CD14-positive monocyte (primary cell): Measurements from ENCODE around the gene PRPF31. TPM values are rescaled to one million over a fixed set of nuclear protein-coding genes. Genes with fewer than 3 reads are reported as not detected.

Experiments
- DNase-seq, 3 donors: peaks; one replicate each; pipeline ENCODE4 v3.0.0-alpha.2; 2011 to 2022
- H2AFZ ChIP-seq: 2 replicates; pipeline ENCODE4 v1.6.0; 2012; ENCODE audit warnings: mild to moderate bottlenecking, low read depth, low read length, inconsistent platforms; ENCODE audit not compliant: insufficient read depth, poor library complexity, severe bottlenecking
- H3K27ac ChIP-seq, 2 donors: 1 replicate in 1 of 2; 2 replicates in 1 of 2; pipeline ENCODE4 v1.5.1; 2012 to 2013; ENCODE audit warnings: low read length in 2 of 2, control low read depth in 1 of 2, inconsistent platforms in 1 of 2, low read depth in 1 of 2, mild to moderate bottlenecking in 1 of 2
- H3K27me3 ChIP-seq, 2 donors: one replicate each; pipeline versions ENCODE4 v1.6.0 to v1.6.1; 2011 to 2013; ENCODE audit warnings: low read length in 2 of 2; ENCODE audit not compliant: control insufficient read depth in 2 of 2, insufficient read depth in 2 of 2
- H3K36me3 ChIP-seq, 2 donors: replicated peaks in 1 of 2; 1 replicate in 1 of 2; 2 replicates in 1 of 2; pipeline versions ENCODE4 v1.5.1 to v1.6.1; 2012 to 2013; ENCODE audit warnings: low read length in 2 of 2, control low read depth in 1 of 2, inconsistent platforms in 1 of 2, mild to moderate bottlenecking in 1 of 2; ENCODE audit not compliant: insufficient read depth in 2 of 2, control insufficient read depth in 1 of 2
- H3K4me1 ChIP-seq, 2 donors: 1 replicate in 1 of 2; 2 replicates in 1 of 2; pipeline versions ENCODE4 v1.5.1 to v1.6.1; 2012 to 2013; ENCODE audit warnings: low read length in 2 of 2, control low read depth in 1 of 2, inconsistent platforms in 1 of 2, mild to moderate bottlenecking in 1 of 2, moderate library complexity in 1 of 2; ENCODE audit not compliant: insufficient read depth in 2 of 2, control insufficient read depth in 1 of 2
- H3K4me2 ChIP-seq: replicated peaks from 2 replicates; pipeline ENCODE3; 2012; ENCODE audit warnings: low read length, moderate library complexity, mild to moderate bottlenecking; ENCODE audit not compliant: poor library complexity, severe bottlenecking; ENCODE audit errors: extremely low read depth
- H3K4me3 ChIP-seq, 3 experiments: fragments of 200-600 bp in 1 of 3; sonication (generic) in 1 of 3; replicated peaks in 1 of 3; 1 replicate in 2 of 3; 2 replicates in 1 of 3; pipeline ENCODE4 v1.5.1; 2011 to 2013; ENCODE audit warnings: low read length in 3 of 3, mild to moderate bottlenecking in 3 of 3, control low read depth in 2 of 3, low read depth in 2 of 3, inconsistent platforms in 1 of 3, moderate library complexity in 1 of 3
- H3K79me2 ChIP-seq: 2 replicates; pipeline ENCODE4 v1.6.0; 2012; ENCODE audit warnings: mild to moderate bottlenecking, control low read depth, inconsistent platforms, low read length, moderate library complexity; ENCODE audit not compliant: insufficient read depth
- H3K9ac ChIP-seq: 2 replicates; pipeline ENCODE4 v1.6.0; 2017; ENCODE audit warnings: low read length, mild to moderate bottlenecking; ENCODE audit not compliant: insufficient read depth, poor library complexity, severe bottlenecking
- H3K9me3 ChIP-seq, 2 donors: replicated peaks in 1 of 2; 1 replicate in 1 of 2; 2 replicates in 1 of 2; pipeline versions ENCODE4 v1.5.1 to v1.6.1; 2012 to 2013; ENCODE audit warnings: low read length in 2 of 2, control low read depth in 1 of 2; ENCODE audit not compliant: control insufficient read depth in 1 of 2, insufficient read depth in 1 of 2
- H4K20me1 ChIP-seq: 2 replicates; pipeline ENCODE4 v1.6.0; 2012; ENCODE audit warnings: mild to moderate bottlenecking, low read length, control low read depth, moderate library complexity; ENCODE audit not compliant: insufficient read depth
- H3K27ac Mint-ChIP-seq, 7 donors: one replicate each; pipeline ENCODE4 v1.8.0; 2020; ENCODE audit warnings: mild to moderate bottlenecking in 7 of 7, mixed read lengths in 7 of 7, moderate library complexity in 6 of 7, inconsistent platforms in 2 of 7
- H3K27me3 Mint-ChIP-seq, 3 donors: one replicate each; pipeline ENCODE4 v1.8.0; 2021 to 2022; ENCODE audit warnings: low read depth in 3 of 3, mild to moderate bottlenecking in 3 of 3, mixed read lengths in 3 of 3, moderate library complexity in 3 of 3, inconsistent platforms in 1 of 3
- H3K36me3 Mint-ChIP-seq, 2 donors: one replicate each; pipeline ENCODE4 v1.8.0; 2020; ENCODE audit warnings: mixed read lengths in 2 of 2, inconsistent platforms in 1 of 2, mild to moderate bottlenecking in 1 of 2
- H3K4me1 Mint-ChIP-seq: one replicate; pipeline ENCODE4 v1.8.0; 2020; ENCODE audit warnings: mild to moderate bottlenecking, mixed read lengths
- H3K4me3 Mint-ChIP-seq, 2 donors: one replicate each; pipeline ENCODE4 v1.8.0; 2020; ENCODE audit warnings: mild to moderate bottlenecking in 2 of 2, mixed read lengths in 2 of 2, moderate library complexity in 1 of 2
- H3K9me3 Mint-ChIP-seq, 7 donors: one replicate each; pipeline ENCODE4 v1.8.0; 2020 to 2022; ENCODE audit warnings: mixed read lengths in 7 of 7, mild to moderate bottlenecking in 6 of 7, moderate library complexity in 6 of 7, inconsistent platforms in 2 of 7
- whole genome bisulfite sequencing: methylation state at CpG from one replicate; pipeline ENCODE4 v1.1.5; 2013; ENCODE audit warnings: missing lambda C conversion rate; ENCODE audit not compliant: insufficient coverage; 5-methylcytosine and 5-hydroxymethylcytosine counted together
- intact Hi-C, 2 donors: fragments of 100-400 bp; cut with micrococcal nuclease; formaldehyde crosslinking; loops; one replicate each; pipeline versions ENCODE4 v1.15.0 to v1.15.1; 2023
- polyA plus RNA-seq, 3 donors: library from polyadenylated mRNA; depleted of rRNA in 1 of 3; unstranded in 2 of 3; stranded (reverse) in 1 of 3; fragments of 300-500 nt in 2 of 3; fragments of >200 nt in 1 of 3; fragmentation: Illumina TruSeq in 2 of 3; gene quantifications; 1 replicate in 2 of 3; 2 replicates in 1 of 3; pipeline ENCODE4 v1.2.3, GENCODE V29; 2012 to 2021
- TF ChIP-seq, protein P1 (sequence below): fragments of 200-600 bp; IDR thresholded peaks from one replicate; pipeline ENCODE4 v1.8.0; 2022; ENCODE audit warnings: antibody characterized with exemption, mild to moderate bottlenecking

The PRPF31 gene
- polyA plus RNA-seq, 3 donors, result 34.4 to 51.8 (median 37.6) TPM

DNA sequence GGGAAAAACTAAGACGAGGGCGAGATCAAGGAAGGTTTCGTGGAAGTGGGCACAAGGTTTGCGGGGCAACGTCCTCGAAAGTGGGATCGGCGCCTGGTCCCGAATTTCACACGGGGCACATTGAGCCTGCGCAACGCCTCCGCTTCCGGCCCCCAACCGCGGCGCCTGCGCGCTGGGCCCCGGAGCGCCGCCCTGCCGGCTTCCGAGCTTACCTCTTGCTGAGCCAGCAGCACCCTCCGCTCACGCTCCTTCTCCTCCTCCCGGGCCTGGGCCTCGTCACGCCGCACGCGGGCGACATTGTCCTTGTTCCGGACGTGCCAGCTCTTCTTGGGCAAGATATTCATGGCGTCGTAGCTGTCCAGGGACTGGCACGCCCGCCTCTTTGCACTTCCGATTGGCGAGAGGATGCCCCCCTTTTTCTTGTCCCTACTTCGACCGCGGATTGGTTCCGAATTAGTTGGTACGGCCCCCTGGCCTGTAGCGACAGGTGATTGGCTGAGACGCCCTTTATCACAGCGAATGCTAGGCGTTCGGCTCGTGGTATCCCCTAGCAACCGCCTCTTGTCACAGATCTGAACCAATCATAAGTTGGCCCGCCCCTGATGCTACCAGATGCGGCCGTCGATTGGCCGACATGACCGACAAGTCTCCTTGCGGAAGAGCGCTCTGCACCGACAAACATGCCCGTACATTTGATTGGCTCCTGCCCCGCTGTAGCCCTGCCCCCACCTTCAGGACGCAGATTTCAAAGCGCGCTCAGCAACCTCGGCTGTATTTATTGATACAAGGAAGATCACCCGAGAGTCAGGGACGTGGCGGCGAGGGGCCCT is 44.0 kb downstream of the PRPF31 start, which contains the start of gene LENG1:
TSS of gene LENG1 (minus strand) at position 370 of the 830 bp plus-strand sequence. CDS start at position 344, 26 bp downstream.
- peak; percentile 100 for DNase-seq
- H4K20me1 ChIP-seq, result peaks cover 47% of the 10 kb centered on the region
- peaks cover 0 to 3% of the 10 kb centered on the region in 2 donors for H3K27me3 ChIP-seq
- H3K9me3 ChIP-seq, result no peaks in the 10 kb centered on the region
- peak within 1 kb of the TSS; percentile 97 for H3K4me2 ChIP-seq
- intact Hi-C loops, result loop anchor here (1.0 to 2.0 kb wide), 3 partner anchors 22 to 31 kb away; partner anchors contain the start of genes CNOT3 (in 2 of the 2) and TSEN34 (in 1 of the 2)
- H3K27ac ChIP-seq, result peak within 1 kb of the TSS; percentile 78 to 93
- TF ChIP-seq, protein P1, sequence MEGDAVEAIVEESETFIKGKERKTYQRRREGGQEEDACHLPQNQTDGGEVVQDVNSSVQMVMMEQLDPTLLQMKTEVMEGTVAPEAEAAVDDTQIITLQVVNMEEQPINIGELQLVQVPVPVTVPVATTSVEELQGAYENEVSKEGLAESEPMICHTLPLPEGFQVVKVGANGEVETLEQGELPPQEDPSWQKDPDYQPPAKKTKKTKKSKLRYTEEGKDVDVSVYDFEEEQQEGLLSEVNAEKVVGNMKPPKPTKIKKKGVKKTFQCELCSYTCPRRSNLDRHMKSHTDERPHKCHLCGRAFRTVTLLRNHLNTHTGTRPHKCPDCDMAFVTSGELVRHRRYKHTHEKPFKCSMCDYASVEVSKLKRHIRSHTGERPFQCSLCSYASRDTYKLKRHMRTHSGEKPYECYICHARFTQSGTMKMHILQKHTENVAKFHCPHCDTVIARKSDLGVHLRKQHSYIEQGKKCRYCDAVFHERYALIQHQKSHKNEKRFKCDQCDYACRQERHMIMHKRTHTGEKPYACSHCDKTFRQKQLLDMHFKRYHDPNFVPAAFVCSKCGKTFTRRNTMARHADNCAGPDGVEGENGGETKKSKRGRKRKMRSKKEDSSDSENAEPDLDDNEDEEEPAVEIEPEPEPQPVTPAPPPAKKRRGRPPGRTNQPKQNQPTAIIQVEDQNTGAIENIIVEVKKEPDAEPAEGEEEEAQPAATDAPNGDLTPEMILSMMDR, result peak; percentile 19
- Mint-ChIP-seq H3K36me3 (peaks cover 28 to 36% of the 10 kb centered on the region in 2 donors), H3K27ac (peak within 1 kb of the TSS; percentile 96 to 99 (median 98)), H3K4me3 (peak within 1 kb of the TSS; percentile 88 to 95), H3K4me1 (peaks cover 60% of the 10 kb centered on the region), H3K27me3 (peaks cover 0 to 15% (median 7%) of the 10 kb centered on the region in 3 donors), H3K9me3 (peaks cover 0 to 2% (median 0%) of the 10 kb centered on the region in 7 donors)
- 0% methylated on average over 72 of the region's 72 CpGs for WGBS
- H3K4me3 ChIP-seq, result peak within 1 kb of the TSS; percentile 69 to 94 (median 72)
- peaks cover 48% of the 10 kb centered on the region for H3K79me2 ChIP-seq
- H3K4me1 ChIP-seq, result peaks cover 54 to 62% of the 10 kb centered on the region in 2 donors
- peaks cover 34 to 36% of the 10 kb centered on the region in 2 donors for H3K36me3 ChIP-seq
- peak within 1 kb of the TSS; percentile 73 for H3K9ac ChIP-seq
- H2AFZ ChIP-seq, result peak within 1 kb of the TSS; percentile 84

DNA sequence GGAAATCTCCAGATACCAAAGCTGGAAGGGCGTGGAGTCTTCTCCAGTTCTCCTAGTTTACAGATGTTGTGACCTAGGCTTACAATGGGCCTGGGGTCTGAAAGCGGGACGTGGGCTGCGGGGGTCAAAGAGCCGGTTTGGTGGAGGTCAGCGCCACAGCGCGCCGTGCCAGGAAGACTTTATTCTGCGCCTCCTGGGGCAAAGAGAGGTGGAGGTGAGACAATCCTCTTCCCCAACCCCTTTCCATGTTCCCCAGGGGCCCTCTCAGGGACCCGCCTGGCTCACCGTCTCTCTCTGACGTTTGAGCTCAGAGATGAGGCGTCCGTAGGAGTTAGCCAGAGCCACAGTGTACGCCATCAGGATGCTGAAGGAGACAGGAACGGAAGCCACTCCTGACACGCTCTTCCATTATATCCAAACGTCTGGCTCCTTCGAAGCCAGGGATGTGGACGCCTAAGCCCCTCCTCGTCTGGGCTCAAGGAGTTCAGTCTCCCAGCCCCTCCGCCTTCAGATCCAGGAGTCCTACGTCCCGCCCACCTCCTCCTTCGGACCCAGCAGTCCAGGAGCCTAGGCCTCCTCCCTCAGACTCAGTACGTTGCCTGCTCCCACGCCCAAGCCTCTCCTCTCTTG is 44.7 kb downstream of the PRPF31 start:
- Histone ChIP-seq H2AFZ (peak overlapping the region; percentile 84), H3K4me1 (peaks cover 60 to 69% of the 10 kb centered on the region in 2 donors), H3K4me3 (peak overlapping the region; percentile 37 to 94 (median 39)), H3K36me3 (peaks cover 27 to 29% of the 10 kb centered on the region in 2 donors), H3K4me2 (peak overlapping the region; percentile 95), H3K27me3 (peaks cover 0 to 8% of the 10 kb centered on the region in 2 donors), H3K9me3 (no peaks in the 10 kb centered on the region), H3K9ac (peak overlapping the region; percentile 62), H3K27ac (peak overlapping the region; percentile 78 to 87), H4K20me1 (peaks cover 40% of the 10 kb centered on the region), H3K79me2 (peaks cover 48% of the 10 kb centered on the region)
- TF ChIP-seq, protein P1, result no peak
- WGBS, result 9% methylated on average over 15 of the region's 28 CpGs
- intact Hi-C loops, result no loop called here
- peaks cover 0 to 6% (median 0%) of the 10 kb centered on the region in 7 donors for H3K9me3 Mint-ChIP-seq
- H3K27me3 Mint-ChIP-seq, result peaks cover 0 to 17% (median 14%) of the 10 kb centered on the region in 3 donors
- H3K4me1 Mint-ChIP-seq, result peaks cover 64% of the 10 kb centered on the region
- H3K36me3 Mint-ChIP-seq, result peaks cover 22 to 29% of the 10 kb centered on the region in 2 donors
- H3K4me3 Mint-ChIP-seq, result peak overlapping the region; percentile 88 to 91
- DNase-seq, result no peak
- H3K27ac Mint-ChIP-seq, result peak overlapping the region; percentile 92 to 99 (median 96)
